A549 treated with dexamethasone at 1 μM for 4 hours (cell line): ENCODE results near the gene INPPL1. TPM values are rescaled to one million over a fixed set of nuclear protein-coding genes. Genes with fewer than 3 reads are reported as not detected.

Experiments
- total RNA-seq: library from RNA; stranded (reverse); fragments of 200-300 nt; extraction: Qiagen RNA extraction; gene quantifications from 5 replicates; pipeline ENCODE4 v1.2.3, GENCODE V29; 2022

INPPL1 gene
- total RNA-seq: 39.2 to 83.3 TPM (median 68.9 TPM) in 5 replicates

GRCh38 chr11:72224564-72225410 is at the start of gene INPPL1:
Gene INPPL1 (plus strand): TSS chr11:72224767. CDS start chr11:72224985, 218 bp downstream.

GRCh38 chr11:72191961-72192381 is 32.6 kb upstream of the INPPL1 start, which contains the start of gene FOLR1:
Gene FOLR1 (plus strand): TSS chr11:72192140. CDS start chr11:72192174, 34 bp downstream.

GRCh38 chr11:72216638-72217037 is 7.9 kb upstream of the INPPL1 start, which contains the start of gene FOLR2:
Gene FOLR2 (plus strand): TSS chr11:72216794. CDS start chr11:72218585, 1,791 bp downstream.

GRCh38 chr11:72244060-72244360 is 19.4 kb downstream of the INPPL1 start, which contains the start of gene PHOX2A:
Gene PHOX2A (minus strand): TSS chr11:72244176. CDS start chr11:72244004, 172 bp downstream.

Other genes with a start within 250 kb of the INPPL1 start
- 1.6 to 3.3 TPM (median 3.1 TPM) in 5 replicates for gene IL18BP, start 225.9 kb upstream of the INPPL1 start, total RNA-seq
- gene NUMA1, start 144.2 kb upstream of the INPPL1 start, total RNA-seq: 46.9 to 74.6 TPM (median 69.5 TPM) in 5 replicates
- 6.9 to 8.4 TPM (median 8.0 TPM) in 5 replicates for gene LRRC51, start 143.9 kb upstream of the INPPL1 start, total RNA-seq
- 129 to 146 TPM (median 136 TPM) in 5 replicates for gene LAMTOR1, start 121.5 kb upstream of the INPPL1 start, total RNA-seq
- not detected in 5 replicates for gene TOMT, start 118.8 kb upstream of the INPPL1 start, total RNA-seq
- 77.2 to 87.7 TPM (median 81.2 TPM) in 5 replicates for gene ANAPC15, start 112.1 kb upstream of the INPPL1 start, total RNA-seq
- 0.18 TPM in 1 of 5 replicates, not detected in the others for gene FOLR3, start 89.0 kb upstream of the INPPL1 start, total RNA-seq
- gene FOLR1, start 32.6 kb upstream of the INPPL1 start, total RNA-seq: 0.24 TPM in 1 of 5 replicates, not detected in the others
- gene FOLR2, start 8.0 kb upstream of the INPPL1 start, total RNA-seq: not detected in 5 replicates
- not detected in 5 replicates for gene PHOX2A, start 19.4 kb downstream of the INPPL1 start, total RNA-seq
- gene CLPB, start 209.8 kb downstream of the INPPL1 start, total RNA-seq: 12.0 to 19.9 TPM (median 18.8 TPM) in 5 replicates